ENCODE measurements around the gene GLI1.

DNA sequence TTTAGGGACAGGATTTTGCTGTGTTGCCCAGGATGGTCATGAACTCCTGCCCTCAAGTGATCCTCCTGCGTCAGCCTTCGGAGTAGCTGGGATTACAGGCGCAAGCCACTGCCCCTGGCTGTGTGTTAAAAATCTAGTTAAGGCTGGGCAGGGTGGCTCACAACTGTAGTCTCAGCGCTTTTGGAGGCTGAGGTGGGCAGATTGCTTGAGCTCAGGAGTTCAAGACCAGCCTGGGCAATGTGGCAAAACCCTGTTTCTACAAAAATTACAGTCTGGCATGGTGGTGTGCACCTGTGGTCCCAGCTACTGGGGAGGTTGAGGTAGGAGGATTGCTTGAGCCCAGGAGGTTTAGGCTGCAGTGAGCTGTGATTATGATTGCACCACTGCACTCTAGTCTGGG, 51.6 kb downstream of the GLI1 start:
- no peak for TF ChIP-seq RARG (CRISPR knock-in tag; IDR thresholded peaks at IDR 0.05; ENCODE audit: low read depth)
- TF ChIP-seq, protein P1, sequence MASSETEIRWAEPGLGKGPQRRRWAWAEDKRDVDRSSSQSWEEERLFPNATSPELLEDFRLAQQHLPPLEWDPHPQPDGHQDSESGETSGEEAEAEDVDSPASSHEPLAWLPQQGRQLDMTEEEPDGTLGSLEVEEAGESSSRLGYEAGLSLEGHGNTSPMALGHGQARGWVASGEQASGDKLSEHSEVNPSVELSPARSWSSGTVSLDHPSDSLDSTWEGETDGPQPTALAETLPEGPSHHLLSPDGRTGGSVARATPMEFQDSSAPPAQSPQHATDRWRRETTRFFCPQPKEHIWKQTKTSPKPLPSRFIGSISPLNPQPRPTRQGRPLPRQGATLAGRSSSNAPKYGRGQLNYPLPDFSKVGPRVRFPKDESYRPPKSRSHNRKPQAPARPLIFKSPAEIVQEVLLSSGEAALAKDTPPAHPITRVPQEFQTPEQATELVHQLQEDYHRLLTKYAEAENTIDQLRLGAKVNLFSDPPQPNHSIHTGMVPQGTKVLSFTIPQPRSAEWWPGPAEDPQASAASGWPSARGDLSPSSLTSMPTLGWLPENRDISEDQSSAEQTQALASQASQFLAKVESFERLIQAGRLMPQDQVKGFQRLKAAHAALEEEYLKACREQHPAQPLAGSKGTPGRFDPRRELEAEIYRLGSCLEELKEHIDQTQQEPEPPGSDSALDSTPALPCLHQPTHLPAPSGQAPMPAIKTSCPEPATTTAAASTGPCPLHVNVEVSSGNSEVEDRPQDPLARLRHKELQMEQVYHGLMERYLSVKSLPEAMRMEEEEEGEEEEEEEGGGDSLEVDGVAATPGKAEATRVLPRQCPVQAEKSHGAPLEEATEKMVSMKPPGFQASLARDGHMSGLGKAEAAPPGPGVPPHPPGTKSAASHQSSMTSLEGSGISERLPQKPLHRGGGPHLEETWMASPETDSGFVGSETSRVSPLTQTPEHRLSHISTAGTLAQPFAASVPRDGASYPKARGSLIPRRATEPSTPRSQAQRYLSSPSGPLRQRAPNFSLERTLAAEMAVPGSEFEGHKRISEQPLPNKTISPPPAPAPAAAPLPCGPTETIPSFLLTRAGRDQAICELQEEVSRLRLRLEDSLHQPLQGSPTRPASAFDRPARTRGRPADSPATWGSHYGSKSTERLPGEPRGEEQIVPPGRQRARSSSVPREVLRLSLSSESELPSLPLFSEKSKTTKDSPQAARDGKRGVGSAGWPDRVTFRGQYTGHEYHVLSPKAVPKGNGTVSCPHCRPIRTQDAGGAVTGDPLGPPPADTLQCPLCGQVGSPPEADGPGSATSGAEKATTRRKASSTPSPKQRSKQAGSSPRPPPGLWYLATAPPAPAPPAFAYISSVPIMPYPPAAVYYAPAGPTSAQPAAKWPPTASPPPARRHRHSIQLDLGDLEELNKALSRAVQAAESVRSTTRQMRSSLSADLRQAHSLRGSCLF (CRISPR knock-in tag; IDR thresholded peaks at IDR 0.05; ENCODE audit: borderline replicate concordance), result no peak
- no peak for TF ChIP-seq CENPT (CRISPR knock-in tag; IDR thresholded peaks at IDR 0.05; ENCODE audit: low read depth)
- no peak for TF ChIP-seq ASH2L (IDR thresholded peaks at IDR 0.05; ENCODE audit: insufficient read length, low read depth, low read length)
- TF ChIP-seq MTF1 (CRISPR knock-in tag; IDR thresholded peaks at IDR 0.05), result no peak
- TF ChIP-seq RFX5 (IDR thresholded peaks at IDR 0.05; ENCODE audit: low read depth, low read length), result no peak
- TF ChIP-seq AGO1 (IDR thresholded peaks at IDR 0.05; ENCODE audit: low read depth, low read length, poor library complexity, severe bottlenecking), result no peak
- no peak for TF ChIP-seq EEA1 (CRISPR knock-in tag; IDR thresholded peaks at IDR 0.05; ENCODE audit: borderline replicate concordance)
- TF ChIP-seq, protein P2, sequence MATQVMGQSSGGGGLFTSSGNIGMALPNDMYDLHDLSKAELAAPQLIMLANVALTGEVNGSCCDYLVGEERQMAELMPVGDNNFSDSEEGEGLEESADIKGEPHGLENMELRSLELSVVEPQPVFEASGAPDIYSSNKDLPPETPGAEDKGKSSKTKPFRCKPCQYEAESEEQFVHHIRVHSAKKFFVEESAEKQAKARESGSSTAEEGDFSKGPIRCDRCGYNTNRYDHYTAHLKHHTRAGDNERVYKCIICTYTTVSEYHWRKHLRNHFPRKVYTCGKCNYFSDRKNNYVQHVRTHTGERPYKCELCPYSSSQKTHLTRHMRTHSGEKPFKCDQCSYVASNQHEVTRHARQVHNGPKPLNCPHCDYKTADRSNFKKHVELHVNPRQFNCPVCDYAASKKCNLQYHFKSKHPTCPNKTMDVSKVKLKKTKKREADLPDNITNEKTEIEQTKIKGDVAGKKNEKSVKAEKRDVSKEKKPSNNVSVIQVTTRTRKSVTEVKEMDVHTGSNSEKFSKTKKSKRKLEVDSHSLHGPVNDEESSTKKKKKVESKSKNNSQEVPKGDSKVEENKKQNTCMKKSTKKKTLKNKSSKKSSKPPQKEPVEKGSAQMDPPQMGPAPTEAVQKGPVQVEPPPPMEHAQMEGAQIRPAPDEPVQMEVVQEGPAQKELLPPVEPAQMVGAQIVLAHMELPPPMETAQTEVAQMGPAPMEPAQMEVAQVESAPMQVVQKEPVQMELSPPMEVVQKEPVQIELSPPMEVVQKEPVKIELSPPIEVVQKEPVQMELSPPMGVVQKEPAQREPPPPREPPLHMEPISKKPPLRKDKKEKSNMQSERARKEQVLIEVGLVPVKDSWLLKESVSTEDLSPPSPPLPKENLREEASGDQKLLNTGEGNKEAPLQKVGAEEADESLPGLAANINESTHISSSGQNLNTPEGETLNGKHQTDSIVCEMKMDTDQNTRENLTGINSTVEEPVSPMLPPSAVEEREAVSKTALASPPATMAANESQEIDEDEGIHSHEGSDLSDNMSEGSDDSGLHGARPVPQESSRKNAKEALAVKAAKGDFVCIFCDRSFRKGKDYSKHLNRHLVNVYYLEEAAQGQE (IDR thresholded peaks at IDR 0.05; ENCODE audit: borderline replicate concordance in 1 of 2, low read depth in 1 of 2, low read length in 2 of 2), result no peak
- TF ChIP-seq POLR2A (IDR thresholded peaks at IDR 0.05; ENCODE audit: insufficient read depth in 1 of 2, low read depth in 2 of 2, low read length in 2 of 2), result no peak
- TF ChIP-seq ZBTB8A (CRISPR knock-in tag; IDR thresholded peaks at IDR 0.05; ENCODE audit: borderline replicate concordance, low read depth), result no peak
- no peak for TF ChIP-seq ZNF766 (CRISPR knock-in tag; IDR thresholded peaks at IDR 0.05; ENCODE audit: borderline replicate concordance)
- TF ChIP-seq ZNF335 (CRISPR knock-in tag; IDR thresholded peaks at IDR 0.05), result no peak

Measured in HepG2 (cell line).